GM18907 (cell line): ENCODE data around the gene ATP13A1.
"Not testable (repeated sequence)": the region's sequence is repeated elsewhere in the genome, so short reads cannot be mapped to it uniquely, and the experiment has no call there.

ENCODE experiments used
- ATAC-seq: cut with Tn5 transposase; IDR thresholded peaks from one replicate; pipeline ENCODE4 v1.9.1; 2021; ENCODE audit warnings: mild to moderate bottlenecking, moderate library complexity; ENCODE audit not compliant: unreplicated experiment

The ATP13A1 gene

DNA sequence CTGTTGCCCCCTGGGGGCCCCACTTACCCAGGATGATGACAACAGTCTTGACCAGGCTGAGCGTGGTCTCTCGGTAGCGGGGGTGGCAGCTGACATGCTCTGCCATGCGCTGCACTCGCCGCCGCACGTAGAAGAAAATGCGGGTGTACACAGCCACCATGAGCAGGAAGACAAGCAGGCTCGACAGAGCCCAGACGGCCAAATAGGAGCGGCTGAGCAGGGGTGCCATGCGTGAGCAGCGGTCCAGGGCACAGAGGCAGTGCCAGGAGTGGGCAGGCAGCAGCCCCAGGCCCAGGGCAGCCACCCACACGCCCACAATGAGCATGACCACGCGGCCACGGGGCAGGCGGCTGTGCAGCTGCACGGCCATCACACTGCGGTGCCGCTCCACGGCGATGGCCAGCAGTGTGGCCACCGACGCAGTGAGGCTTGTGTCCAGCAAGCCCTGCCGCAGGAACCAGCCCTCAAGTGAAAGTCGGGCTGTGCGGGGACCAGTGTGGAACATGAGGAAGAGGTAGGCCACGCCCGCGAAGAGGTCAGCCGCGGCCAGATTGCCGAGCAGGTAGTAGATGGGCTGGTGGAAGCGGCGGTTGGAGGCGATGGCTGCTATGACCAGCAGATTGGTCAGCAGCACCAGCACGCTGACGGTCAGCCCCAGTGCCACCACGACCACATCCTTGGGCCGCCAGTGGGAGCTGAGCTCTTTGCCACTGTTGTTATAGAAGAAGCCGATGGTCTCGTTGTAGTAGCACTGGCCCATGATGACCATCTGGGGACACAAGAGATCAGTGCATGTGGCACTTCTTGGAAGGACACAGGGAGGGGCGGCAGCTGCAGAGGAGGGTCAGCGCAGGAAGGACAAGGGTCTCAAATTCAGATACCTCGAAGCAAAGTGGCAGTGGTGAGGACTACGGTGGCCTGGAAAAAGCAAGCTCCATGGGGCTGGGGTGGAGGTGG, 36.7 kb downstream of the ATP13A1 start:
- ATAC-seq = no peak

DNA sequence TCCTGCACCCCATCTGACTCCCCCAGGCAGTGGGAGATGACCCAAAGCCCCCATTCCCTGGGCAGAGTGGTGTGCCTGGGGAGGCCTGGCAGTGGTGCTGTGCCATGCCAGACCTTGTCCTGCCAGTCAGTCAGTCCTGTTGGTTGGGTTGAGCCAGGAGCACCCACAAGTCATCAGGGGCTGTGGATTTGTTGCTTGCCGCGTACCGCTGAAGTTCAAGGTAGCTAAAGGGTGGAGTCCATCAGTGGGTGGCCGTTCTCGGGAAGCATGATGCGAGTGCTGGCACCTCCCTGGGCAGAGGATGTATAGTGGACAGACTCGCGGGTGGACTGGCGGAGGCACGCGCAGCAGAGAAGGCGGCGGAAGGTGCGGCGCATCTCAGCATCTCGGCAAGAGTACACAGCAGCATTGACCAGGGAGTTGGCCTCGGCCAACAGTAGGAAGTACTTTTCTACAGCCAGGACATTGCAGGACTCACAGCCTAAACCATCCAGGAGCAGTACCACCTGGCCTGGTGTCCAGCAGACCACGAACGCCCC, 39.4 kb downstream of the ATP13A1 start:
- ATAC-seq = no peak

DNA sequence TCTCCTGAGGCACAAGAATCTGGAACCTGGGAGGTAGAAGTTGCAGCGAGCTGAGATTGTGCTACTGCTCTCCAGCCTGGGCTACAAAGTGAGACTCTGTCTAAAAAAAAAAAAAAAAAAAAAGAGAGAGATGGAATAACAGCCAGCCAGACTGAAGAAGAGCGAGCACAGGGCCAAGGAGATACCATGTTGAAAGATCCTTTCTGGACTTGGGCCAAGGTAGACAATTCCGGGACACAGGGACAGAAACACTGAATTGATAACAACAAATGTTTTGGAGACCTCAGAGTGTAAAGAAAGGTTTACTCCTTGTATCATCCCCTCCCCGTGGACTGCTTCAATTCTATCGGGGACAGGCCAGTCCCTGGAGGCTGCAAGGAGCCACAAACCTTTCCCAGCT, 40.1 kb downstream of the ATP13A1 start:
- no peak for ATAC-seq

DNA sequence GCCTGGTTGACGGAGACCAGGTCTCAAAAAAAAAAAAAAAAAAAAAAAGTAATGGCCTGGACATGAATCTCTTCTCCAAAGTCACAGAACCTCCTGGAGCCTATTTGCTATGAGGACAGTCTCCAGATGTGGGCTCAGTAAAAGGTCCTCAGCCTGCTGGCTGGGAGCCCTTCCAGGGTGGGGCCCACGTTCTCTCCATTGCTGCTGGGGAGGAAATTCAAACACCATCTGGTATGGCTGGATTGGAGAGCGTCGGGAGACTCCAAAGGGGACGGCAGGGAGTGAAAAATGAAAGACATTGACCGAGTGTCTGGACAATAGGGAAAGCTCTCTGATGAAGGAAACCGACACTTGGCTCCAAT, 43.6 kb downstream of the ATP13A1 start:
- no peak for ATAC-seq

DNA sequence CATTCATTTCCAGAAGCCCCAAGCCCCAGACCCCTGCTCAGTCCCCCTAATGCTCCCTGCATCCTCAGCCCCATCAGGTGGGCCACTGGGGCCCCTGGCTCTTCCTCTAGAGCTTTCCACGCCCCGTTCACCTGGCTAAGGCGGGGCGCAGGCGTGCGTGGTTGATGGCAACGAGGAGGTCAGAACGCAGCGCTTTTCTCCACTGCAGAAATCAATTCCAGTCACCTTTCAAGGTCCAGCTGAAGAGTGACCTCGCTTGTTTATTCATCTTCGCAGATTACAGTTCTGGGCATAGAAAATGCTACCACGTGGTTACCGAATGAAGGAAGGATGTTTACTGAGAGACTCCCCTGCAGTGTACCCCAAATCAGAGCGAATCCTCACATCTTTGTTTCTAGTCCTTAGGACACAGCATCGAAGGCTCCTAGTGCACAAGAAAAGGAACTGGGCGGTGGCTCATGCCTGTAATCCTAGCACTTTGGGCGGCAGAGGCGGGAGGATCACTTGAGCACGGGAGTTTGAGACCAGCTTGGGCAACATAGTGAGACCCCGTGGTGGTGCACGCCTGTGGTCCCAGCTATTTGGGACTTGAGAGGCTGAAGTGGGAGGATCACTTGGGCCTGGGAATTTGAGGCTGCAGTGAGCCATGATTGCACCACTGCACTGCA, 44.2 kb downstream of the ATP13A1 start:
- no peak for ATAC-seq

DNA sequence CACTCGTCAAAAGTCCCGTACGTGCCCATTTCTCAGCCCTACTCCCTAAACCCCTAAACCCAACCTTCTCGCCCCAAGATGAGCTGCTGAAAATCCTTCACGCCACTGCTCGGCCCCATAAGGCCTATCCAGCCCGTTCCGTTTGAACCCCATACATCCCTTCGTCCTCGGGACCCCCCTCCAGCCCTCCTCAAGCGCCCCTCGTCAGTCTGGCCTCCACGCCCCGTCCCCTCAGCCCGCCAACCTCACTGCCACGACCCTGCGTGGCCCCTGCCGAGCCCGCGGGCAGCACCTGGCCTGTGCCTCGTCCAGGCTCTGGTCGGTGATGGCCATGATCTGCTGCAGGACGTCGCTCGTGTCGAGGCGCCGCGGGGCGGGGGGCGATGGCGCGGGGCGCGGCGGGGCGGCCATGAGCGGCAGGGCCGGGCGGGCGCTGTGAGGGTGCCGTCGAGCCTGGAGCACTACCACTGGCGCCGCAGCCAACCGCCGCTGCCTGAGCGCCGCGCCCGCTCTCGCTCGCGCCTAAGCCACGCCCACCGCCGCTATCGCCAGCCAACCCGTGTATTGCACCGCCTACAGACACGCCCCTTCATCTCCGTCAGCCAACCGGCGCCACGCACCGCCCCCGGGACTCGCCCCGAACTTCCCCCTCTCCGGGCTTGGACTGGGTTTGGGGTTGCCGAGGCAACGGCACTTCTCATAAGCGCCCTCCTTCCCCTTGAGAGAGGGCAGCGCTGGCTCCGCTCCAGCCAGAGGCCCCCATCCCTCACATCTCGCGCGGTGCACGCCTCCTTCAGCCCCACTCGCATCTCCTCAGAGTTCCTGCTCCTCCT, 45.0 kb downstream of the ATP13A1 start, which contains the start of gene PBX4:
Gene PBX4 (minus strand): TSS at position 469 of the 833 bp plus-strand sequence. CDS start 58 bp downstream, at position 411.
- peak; percentile 97 for ATAC-seq

DNA sequence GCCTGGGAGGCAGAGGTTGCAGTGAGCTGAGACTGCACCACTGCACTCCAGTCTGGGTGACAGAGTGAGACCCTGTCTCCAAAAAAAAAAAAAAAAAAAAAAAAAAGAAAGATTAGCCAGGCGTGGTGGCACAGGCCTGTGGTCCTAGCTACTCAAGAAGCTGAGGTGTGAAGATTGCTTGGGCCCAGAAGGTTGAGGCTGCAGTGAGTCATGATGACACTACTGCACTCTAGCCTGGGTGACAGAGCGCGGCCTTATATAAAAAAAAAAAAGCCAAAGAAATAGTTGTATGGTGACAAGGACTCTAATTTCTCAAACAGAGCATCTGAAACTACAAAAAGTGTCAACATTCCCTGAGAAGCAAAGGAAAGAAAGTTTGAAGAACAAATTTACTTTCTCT, 48.4 kb downstream of the ATP13A1 start:
- ATAC-seq = no peak

DNA sequence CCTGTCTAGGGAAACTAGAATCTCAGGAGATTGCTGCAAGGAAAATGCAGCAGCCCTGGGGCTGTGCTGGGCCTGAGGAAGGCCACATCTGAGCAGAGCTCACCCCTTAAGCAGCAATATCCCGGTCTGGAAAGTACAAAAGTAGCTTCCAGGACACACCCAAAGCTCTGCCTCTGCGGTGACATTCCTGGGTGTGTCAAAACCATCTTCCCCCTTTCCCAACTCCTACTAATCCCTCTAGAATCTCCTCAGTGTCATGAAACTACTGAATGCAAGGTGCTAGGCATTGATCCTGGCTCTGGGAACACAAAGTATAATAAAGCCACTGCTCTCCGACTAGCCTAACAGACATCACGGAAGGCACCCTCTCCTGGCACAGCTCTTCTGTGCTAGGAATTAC, 50.0 kb downstream of the ATP13A1 start:
- ATAC-seq = no peak

DNA sequence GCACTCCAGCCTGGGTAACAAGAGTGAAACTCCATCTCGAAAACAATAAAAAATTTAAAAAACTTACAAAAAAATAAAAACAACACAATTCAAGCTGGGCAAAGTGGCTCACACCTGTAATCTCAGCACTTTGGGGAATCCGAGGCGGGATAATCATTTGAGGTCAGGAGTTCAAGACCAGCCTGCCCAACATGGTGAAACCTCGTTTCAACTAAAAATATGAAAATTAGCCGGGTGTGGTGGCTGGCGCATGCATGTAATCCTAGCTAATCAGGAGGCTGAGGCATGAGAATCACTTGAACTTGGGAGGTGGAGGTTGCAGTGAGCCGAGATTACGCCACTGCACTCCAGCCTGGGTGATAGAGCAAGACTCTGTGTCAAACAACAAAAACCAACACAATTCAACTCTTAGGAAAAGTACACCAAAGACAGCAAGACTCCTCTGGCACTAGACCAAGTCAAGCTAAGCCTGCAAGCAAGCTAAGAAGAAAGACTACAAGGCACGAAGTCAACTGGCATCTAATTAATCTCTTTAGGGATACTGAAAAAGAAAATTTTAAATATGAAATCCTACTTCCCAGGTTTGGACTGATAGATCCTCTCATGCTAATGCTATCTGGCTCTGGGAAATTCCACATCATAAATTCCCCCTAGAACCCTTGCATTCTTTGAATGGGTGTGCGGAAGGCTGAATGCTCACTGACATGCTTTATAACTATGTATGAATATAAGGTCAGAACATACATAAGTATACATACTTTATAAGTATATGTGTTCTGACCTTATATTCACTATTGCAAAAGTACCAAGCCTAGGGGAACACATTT, 52.9 kb downstream of the ATP13A1 start:
- ATAC-seq = no peak

DNA sequence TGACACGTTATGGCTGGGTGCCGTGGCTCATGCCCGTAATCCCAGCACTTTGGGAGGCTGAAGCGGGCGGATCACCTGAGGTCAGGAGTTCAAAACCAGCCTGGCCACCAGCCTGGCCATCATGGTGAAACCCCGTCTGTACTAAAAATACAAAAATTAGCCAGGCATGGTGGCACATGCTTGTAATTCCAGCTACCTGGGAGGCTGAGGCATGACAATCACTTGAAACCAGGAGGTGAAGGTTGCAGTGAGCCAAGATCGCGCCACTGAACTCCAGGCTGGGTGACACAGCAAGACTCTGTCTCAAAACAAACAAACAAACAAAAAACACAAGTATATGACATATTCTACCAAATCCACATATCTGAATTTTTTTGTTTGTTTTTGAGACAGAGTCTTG, 56.8 kb downstream of the ATP13A1 start:
- ATAC-seq = not testable (repeated sequence)

DNA sequence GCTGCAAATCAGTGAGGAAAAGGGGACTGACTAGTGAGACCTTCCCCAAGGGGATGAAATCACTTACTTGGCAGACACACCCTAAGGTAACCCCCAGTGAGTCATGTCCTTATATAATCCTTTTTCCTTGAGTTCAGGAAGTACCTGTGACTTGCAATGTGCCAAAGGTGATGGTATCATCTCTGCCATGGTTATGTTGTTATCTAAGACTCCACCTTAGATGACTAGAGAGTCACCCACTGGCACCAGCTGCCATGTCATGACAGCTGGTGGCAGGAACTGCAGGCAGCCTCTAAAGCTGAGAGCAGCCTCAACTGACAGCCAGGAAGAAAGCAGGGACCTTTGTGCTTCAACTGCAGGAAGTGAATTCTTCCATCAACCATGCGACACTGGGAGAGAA, 57.5 kb downstream of the ATP13A1 start:
- no peak for ATAC-seq

DNA sequence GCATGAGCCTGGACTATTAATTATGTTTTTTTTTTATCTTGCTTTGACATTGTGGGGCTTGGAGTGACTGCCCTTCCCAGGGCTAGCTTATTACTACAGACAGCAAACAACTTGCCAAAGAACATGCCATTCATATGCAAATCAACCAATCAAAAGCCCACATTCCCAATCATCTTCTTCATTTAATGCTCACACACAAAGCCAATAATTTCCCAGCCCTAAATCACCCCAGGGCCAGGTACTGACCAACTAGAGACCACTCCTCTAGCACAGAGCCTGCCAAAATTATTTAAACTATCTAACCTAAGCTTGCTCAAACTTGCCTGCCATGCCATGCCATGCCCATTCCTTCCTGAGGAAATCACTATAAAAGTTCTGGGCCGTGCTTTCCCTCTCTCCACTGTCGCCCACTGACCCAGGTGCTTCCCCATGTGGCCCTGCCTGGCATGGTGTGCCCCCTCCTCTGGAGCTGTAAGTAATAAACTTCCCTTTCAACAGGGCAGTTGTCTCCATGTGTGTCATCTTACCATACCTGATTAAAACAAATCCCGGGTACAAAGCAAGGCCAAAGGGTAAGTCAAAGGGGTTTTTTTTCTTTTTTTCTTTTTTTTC, 60.7 kb downstream of the ATP13A1 start:
- ATAC-seq = no peak

DNA sequence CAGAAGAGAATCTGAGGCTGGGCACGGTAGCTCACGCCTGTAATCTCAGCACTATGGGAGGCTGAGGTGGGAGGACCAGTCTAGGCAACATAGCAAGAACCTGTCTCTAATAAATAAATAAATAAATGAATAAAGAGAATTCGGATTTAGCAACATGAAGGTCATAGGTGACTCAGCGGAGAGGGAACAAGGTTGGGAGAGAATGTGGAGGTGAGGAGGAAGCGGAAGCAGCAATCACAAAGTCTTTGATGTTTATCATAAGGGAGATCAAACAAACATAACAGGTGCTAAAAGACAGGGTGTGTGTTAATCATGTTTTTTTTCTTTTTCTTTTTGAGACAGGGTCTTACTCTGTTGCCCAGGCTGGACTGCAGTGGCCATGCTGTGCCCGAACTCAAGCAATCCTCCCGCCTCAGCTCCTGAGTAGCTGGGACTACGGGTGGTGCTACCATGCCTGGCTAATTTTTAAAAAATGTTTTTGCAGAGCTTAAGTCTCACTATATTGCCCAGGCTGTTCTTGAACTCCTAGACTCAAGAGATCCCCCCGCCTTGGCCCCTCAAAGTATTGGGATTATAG, 61.3 kb downstream of the ATP13A1 start:
- ATAC-seq = no peak

DNA sequence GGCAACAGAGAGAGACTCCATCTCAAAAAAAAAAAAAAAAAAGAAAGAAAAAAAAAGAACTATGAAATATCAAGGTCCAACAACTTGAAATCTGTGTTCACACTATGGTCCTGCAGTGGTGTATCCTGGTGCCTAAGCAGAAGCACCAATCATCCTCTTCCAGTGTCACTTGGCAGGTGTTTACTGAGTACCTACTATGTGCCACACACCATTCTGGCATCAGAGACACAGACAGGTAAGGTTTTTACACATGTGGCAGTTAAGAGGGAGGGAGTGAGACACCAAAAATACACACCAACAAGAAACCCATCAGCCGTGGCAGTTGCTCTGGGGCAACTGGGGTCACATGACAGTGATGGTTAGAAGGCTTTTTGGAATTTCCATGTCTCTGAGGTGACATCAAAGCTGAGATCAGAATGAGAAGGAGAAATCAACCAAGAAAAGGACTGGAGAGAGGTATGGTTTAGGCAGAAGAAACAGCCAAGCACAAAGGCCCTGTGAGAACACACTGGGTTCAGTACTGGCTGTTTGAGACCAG, 62.6 kb downstream of the ATP13A1 start:
- no peak for ATAC-seq

DNA sequence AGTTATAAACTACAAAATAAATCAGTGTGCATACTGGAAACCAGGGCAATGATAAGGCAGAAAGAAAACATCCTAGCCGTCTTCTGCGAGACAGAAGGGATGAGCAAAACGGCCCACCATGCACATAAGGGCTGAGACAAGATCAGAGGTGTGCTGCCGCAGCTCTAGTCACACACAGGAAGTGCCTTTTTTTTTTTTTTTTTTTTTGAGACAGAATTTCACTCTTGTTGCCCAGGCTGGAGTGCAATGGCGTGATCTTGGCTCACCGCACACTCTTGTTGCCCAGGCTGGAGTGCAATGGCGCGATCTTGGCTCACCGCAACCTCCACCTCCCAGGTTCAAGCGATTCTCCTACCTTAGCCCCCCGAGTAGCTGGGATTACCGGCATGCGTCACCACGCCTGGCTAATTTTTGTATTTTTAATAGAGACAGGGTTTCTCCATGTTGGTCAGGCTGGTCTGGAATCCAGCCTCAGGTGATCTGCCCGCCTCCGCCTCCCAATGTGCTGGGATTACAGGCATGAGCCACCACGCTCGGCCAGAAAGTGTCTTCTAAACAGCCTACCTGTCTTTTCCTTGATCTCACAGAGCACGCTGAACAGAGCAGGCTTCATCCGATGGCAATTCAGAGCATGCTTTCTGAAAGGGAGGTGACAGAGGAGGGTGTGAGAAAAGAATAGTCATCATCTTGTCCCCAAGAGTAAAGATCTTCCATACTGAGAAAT, 64.6 kb downstream of the ATP13A1 start:
- ATAC-seq = peak; percentile 9

DNA sequence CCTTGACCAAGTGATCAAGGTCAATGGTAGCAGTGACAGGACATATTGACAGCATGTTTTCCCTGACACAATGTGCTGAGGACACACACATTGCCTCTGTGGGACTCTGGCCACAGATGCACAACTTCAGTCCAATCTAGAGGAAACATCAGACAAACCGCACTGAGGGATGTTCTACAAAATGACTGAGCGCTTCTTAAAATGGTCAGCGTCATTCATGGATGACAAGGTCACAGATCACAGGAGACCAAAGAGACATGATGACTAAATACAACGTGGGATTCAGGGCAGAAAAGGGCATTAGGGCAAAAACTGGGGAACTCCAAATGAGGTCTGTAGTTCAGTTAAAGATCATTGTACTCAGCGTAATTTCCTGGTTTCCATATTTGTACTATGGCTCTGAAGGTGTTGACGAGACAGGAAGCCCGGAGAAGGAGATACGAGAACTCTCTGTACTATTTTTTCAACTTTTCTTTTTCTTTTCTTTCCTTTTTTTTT, 65.6 kb downstream of the ATP13A1 start:
- ATAC-seq = peak; percentile 71
